ENCODE measurements around the gene TNF.
A peak's percentile ranks its signal among the peaks of the same experiment; 100 is the strongest.

The TNF gene

DNA sequence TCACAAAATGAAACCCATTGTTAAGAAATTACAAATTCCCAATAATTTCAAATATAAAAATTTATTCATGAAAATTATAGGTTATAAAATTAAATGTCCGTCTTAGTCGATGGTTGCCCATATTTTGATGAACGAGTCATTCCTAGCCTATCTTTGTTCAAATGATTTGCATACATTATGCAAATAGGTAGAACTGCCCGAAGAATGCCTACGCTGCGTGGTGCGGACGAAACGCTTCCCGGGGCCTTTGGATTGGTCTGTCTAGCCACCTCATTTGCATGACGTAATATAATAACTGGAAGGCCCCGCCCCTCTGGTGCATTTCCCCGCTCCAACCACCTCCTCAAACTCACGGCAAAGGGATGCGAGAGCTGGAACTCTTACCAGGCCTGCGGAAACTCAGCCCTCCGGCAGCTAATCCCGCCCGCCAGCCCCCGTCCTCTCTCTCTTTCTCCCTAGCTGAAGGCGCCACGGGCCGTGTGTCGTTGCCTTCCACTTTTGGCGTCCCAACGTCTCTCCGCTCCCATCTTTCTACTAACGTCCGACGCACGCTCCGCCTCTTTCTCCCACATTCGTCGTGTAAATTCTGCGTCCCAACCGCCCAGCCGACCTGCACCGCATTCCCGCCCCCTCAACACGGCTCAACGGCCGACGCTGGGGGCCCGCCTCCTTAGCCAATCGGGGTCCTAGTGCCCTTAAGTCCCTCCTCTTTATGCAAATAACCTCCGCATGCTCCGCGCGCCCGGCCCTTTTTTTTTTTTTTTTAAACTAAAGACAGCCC is 44.6 kb downstream of the TNF start:
- Histone ChIP-seq H3K4me1 (ENCODE audit: control insufficient read depth, low read length) (peaks cover 42% of the 10 kb centered on the region), H3K27me3 (ENCODE audit: control insufficient read depth, low read length) (no peaks in the 10 kb centered on the region), H3K9me3 (ENCODE audit: control insufficient read depth, insufficient read depth, low read length) (no peaks in the 10 kb centered on the region), H3K9me2 (replicated peaks; ENCODE audit: control insufficient read depth, low read length) (no peaks in the 10 kb centered on the region), H3K79me2 (ENCODE audit: control insufficient read depth, low read length) (peaks cover 52% of the 10 kb centered on the region), H3K4me2 (ENCODE audit: low read length) (peak overlapping the region; percentile 93), H3K36me3 (ENCODE audit: control insufficient read depth, low read length) (peaks cover 43% of the 10 kb centered on the region), H4K20me1 (ENCODE audit: control insufficient read depth, insufficient read depth, low read depth, low read length) (peaks cover 14% of the 10 kb centered on the region), H3F3A (ENCODE audit: control insufficient read depth, insufficient read depth) (peaks cover 16% of the 10 kb centered on the region), H3K4me3 (ENCODE audit: low read length) (peak overlapping the region; percentile 93), H3K27ac (ENCODE audit: low read depth, low read length) (peak overlapping the region; percentile 99)
- TF ChIP-seq EZH2phosphoT487 (IDR thresholded peaks at IDR 0.05; ENCODE audit: borderline replicate concordance, low read length) = no peak
- TF ChIP-seq, protein P1, sequence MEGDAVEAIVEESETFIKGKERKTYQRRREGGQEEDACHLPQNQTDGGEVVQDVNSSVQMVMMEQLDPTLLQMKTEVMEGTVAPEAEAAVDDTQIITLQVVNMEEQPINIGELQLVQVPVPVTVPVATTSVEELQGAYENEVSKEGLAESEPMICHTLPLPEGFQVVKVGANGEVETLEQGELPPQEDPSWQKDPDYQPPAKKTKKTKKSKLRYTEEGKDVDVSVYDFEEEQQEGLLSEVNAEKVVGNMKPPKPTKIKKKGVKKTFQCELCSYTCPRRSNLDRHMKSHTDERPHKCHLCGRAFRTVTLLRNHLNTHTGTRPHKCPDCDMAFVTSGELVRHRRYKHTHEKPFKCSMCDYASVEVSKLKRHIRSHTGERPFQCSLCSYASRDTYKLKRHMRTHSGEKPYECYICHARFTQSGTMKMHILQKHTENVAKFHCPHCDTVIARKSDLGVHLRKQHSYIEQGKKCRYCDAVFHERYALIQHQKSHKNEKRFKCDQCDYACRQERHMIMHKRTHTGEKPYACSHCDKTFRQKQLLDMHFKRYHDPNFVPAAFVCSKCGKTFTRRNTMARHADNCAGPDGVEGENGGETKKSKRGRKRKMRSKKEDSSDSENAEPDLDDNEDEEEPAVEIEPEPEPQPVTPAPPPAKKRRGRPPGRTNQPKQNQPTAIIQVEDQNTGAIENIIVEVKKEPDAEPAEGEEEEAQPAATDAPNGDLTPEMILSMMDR (IDR thresholded peaks at IDR 0.05; ENCODE audit: low read depth, low read length, poor library complexity, severe bottlenecking) = no peak

DNA sequence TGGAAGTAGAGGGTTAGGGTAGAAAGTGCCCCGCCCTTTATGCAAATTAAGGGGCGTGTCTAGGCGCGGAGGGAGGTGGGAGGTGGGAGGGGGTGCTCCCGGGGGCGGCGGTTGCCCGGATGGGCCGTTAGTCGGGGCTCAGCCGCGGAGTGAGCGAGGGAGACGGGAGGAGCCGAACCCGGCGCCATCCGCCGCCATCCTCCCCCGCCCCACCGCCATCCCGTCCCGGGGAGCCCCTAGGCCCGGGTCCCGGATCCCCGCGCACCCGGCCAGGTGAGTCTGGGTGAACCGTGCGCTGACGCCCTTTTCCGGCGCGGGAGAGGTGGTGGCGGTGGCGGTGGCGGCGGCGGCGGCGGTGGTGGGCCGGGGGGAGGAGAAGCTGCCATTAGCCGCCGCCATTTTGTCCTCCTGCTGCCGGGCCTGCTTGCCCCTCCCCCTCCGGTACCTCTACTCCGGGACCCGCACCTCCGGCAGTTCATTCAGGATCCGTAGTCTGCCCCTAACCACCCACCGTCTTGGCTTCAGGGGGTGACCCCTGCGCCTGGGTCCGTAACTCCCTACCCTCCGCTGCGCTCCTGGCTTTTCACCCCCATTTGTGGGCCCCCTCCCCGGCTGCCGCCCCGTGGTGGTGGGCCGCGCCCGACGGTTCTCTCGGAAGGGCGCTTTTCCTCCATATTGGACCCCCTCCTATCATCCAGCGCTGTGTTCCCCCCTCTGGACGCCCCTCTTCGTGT is 45.4 kb downstream of the TNF start, which contains the start of gene PRRC2A:
Gene PRRC2A, plus strand, starts transcription at position 130 of the 734 bp plus-strand sequence. CDS start 2,075 bp downstream, outside the sequence.
- peaks cover 51% of the 10 kb centered on the region for H3K36me3 ChIP-seq (ENCODE audit: control insufficient read depth, low read length)
- H3K27me3 ChIP-seq (ENCODE audit: control insufficient read depth, low read length) = no peaks in the 10 kb centered on the region
- peak within 1 kb of the TSS; percentile 93 for H3K4me3 ChIP-seq (ENCODE audit: low read length)
- no peaks in the 10 kb centered on the region for H3K9me2 ChIP-seq (replicated peaks; ENCODE audit: control insufficient read depth, low read length)
- H3K9me3 ChIP-seq (ENCODE audit: control insufficient read depth, insufficient read depth, low read length) = no peaks in the 10 kb centered on the region
- peaks cover 59% of the 10 kb centered on the region for H3K79me2 ChIP-seq (ENCODE audit: control insufficient read depth, low read length)
- peak within 1 kb of the TSS; percentile 99 for H3K27ac ChIP-seq (ENCODE audit: low read depth, low read length)
- H4K20me1 ChIP-seq (ENCODE audit: control insufficient read depth, insufficient read depth, low read depth, low read length) = peaks cover 14% of the 10 kb centered on the region
- TF ChIP-seq, protein P1 (IDR thresholded peaks at IDR 0.05; ENCODE audit: low read depth, low read length, poor library complexity, severe bottlenecking) = no peak
- TF ChIP-seq EZH2phosphoT487 (IDR thresholded peaks at IDR 0.05; ENCODE audit: borderline replicate concordance, low read length) = no peak
- peaks cover 35% of the 10 kb centered on the region for H3K4me1 ChIP-seq (ENCODE audit: control insufficient read depth, low read length)
- H3K4me2 ChIP-seq (ENCODE audit: low read length) = peak within 1 kb of the TSS; percentile 93
- H3F3A ChIP-seq (ENCODE audit: control insufficient read depth, insufficient read depth) = peaks cover 12% of the 10 kb centered on the region

- TF ChIP-seq EZH2phosphoT487 (IDR thresholded peaks at IDR 0.05; ENCODE audit: borderline replicate concordance, low read length) = no peak
- TF ChIP-seq, protein P1 (IDR thresholded peaks at IDR 0.05; ENCODE audit: low read depth, low read length, poor library complexity, severe bottlenecking) = no peak
- Histone ChIP-seq H3K9me3 (ENCODE audit: control insufficient read depth, insufficient read depth, low read length) (no peaks in the 10 kb centered on the region), H3K4me3 (ENCODE audit: low read length) (peak overlapping the region; percentile 93), H3K4me1 (ENCODE audit: control insufficient read depth, low read length) (peaks cover 28% of the 10 kb centered on the region), H3K27ac (ENCODE audit: low read depth, low read length) (peak overlapping the region; percentile 78), H3K4me2 (ENCODE audit: low read length) (peak overlapping the region; percentile 90), H3K36me3 (ENCODE audit: control insufficient read depth, low read length) (peaks cover 58% of the 10 kb centered on the region), H3K27me3 (ENCODE audit: control insufficient read depth, low read length) (no peaks in the 10 kb centered on the region), H4K20me1 (ENCODE audit: control insufficient read depth, insufficient read depth, low read depth, low read length) (peaks cover 14% of the 10 kb centered on the region), H3K9me2 (replicated peaks; ENCODE audit: control insufficient read depth, low read length) (no peaks in the 10 kb centered on the region), H3F3A (ENCODE audit: control insufficient read depth, insufficient read depth) (peaks cover 12% of the 10 kb centered on the region), H3K79me2 (ENCODE audit: control insufficient read depth, low read length) (peaks cover 58% of the 10 kb centered on the region)
Measured at GRCh38 chr6:31621320-31621939, 46.1 kb downstream of the TNF start.
